GM12864 (cell line): ENCODE data around the gene KIF21B.

ENCODE experiments used
- DNase-seq: peaks from one replicate; pipeline ENCODE4 v3.0.0-alpha.2; 2011; ENCODE audit warnings: low read depth
- H3K4me3 ChIP-seq: 2 replicates; pipeline ENCODE4 v1.5.1; 2011; ENCODE audit warnings: mild to moderate bottlenecking, low read depth, low read length, control low read depth
- CTCF ChIP-seq: IDR thresholded peaks from 2 replicates; pipeline ENCODE4 v1.5.1; 2011; ENCODE audit warnings: low read depth, mild to moderate bottlenecking, moderate library complexity, low read length, control low read depth, inconsistent platforms; ENCODE audit errors: missing control alignments

KIF21B gene

GRCh38 chr1:200980452-200980772 is 43.1 kb downstream of the KIF21B start:
- DNase-seq: no peak
- TF ChIP-seq CTCF: no peak

GRCh38 chr1:200979574-200980451 is 43.7 kb downstream of the KIF21B start:
- no peak overlapping the region for H3K4me3 ChIP-seq
- DNase-seq: peak; percentile 21
- peak; percentile 89 for TF ChIP-seq CTCF

More at GRCh38 chr1:200980452-200980772, 43.1 kb downstream of the KIF21B start:
- no peak overlapping the region for H3K4me3 ChIP-seq

DNA sequence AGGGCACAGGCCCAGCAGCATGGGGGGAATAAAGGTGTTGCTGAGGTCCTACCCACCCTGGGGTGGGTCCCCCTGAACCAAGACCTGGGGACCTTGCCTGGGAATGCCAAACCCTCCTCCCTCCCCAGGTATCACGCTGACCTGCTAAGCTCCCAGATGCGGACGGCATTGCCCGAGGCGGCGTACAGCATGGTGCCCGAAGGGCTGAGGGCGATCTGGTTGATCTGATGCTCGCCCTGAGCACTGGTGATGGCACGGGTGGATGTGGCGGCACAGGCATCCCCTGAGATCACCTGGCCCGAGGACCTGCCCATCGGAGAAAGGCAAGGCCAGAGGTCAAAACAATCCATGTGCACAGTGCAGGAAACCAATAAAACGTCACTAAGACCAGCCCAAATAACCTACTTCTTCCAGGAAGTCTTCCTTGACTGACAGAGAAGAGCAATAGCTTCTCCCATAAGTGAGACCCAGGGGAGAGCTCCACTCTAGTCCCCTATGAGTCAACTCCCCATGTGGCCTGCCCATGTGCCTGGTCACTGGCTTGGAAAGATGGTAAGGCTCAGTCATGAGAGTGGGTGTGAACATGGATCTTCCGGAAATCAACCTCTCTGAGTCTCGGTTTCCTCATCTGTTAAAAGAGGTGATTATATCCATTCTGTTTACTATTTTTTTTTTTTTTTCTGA is 46.3 kb downstream of the KIF21B start:
- no peak overlapping the region for H3K4me3 ChIP-seq
- no peak for TF ChIP-seq CTCF
- no peak for DNase-seq

DNA sequence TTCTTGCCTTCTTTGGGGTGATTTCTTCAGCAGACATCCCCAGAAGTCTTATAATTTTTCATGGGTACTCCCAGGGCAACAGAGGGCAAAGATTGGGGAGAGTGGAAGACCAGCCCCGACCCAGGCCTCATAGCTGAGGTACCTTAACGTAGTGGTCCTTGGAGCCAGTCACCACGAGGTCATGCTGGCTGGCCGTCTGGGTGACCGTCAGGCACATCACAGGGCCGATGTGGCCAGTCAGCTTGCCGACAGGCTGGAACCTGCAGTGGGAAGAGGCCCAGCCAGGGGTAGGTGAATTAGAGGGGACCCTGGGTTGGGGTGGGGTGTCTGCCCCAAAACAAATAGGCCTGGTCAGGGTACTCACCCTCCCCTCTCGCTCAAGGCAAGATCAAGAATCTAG is 46.9 kb downstream of the KIF21B start:
- no peak for DNase-seq
- no peak for TF ChIP-seq CTCF
- H3K4me3 ChIP-seq: no peak overlapping the region

DNA sequence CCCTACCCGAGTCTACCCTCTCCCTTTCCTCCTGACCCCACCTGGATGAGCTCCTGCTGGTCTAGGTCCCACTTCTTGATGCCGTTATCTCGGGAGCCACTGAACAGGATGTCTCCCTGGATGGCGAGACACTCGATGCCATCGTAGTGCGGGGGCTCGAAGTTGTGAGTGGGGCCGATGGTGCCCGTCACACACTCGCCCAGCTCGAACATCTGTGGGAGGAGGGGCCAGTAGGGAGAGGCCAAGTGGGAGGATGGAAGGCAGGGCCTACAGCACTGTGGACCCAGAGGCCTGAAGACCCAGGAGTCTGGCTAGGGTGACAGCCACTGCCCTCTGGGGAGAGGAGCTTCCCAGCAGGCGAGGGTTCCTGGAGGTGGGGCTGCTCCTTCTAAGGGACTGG is 48.1 kb downstream of the KIF21B start:
- no peak for DNase-seq
- no peak for TF ChIP-seq CTCF
- no peak overlapping the region for H3K4me3 ChIP-seq

DNA sequence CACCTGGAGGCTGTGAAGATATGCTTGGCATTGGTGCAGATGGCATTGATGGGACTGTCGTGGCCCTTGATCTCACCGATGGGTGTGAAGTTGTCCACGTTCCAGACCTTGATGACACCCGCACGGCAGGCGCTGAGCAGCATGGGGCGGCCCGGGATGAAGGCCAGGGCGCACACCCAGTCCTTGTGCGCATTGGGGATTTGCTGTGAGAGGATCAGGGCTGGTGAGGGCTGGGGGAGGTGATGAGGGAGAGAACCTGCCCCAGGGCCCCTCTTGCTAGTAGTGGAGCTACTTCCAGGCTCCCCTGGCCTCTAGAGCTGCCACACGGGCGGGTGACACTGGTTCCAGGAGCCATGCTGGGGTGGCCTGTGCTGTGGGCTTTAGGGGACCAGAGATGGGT is 48.8 kb downstream of the KIF21B start:
- TF ChIP-seq CTCF: no peak
- H3K4me3 ChIP-seq: no peak overlapping the region
- no peak for DNase-seq
